ENCODE data around the gene SUCLG2.

Gene SUCLG2

GRCh38 chr3:67648229-67648628 lies 6.2 kb downstream of the SUCLG2 start:
- no peak for DNase-seq

GRCh38 chr3:67647390-67647878 lies 7.0 kb downstream of the SUCLG2 start:
- DNase-seq: no peak

GRCh38 chr3:67646586-67647234 lies 7.7 kb downstream of the SUCLG2 start:
- DNase-seq: no peak

GRCh38 chr3:67644827-67645226 lies 9.6 kb downstream of the SUCLG2 start:
- DNase-seq: no peak

GRCh38 chr3:67642734-67643133 lies 11.7 kb downstream of the SUCLG2 start:
- no peak for DNase-seq

GRCh38 chr3:67642190-67642589 lies 12.2 kb downstream of the SUCLG2 start:
- no peak for DNase-seq

GRCh38 chr3:67641451-67641850 lies 13.0 kb downstream of the SUCLG2 start:
- no peak for DNase-seq

GRCh38 chr3:67640023-67640660 lies 14.3 kb downstream of the SUCLG2 start:
- DNase-seq: no peak

GRCh38 chr3:67637255-67637900 lies 17.0 kb downstream of the SUCLG2 start:
- DNase-seq: no peak

GRCh38 chr3:67635806-67636205 lies 18.6 kb downstream of the SUCLG2 start:
- no peak for DNase-seq

GRCh38 chr3:67635257-67635656 lies 19.2 kb downstream of the SUCLG2 start:
- no peak for DNase-seq

- DNase-seq: no peak
Observed at GRCh38 chr3:67630666-67631362, 23.6 kb downstream of the SUCLG2 start.

- no peak for DNase-seq
Observed at GRCh38 chr3:67624687-67625086, 29.7 kb downstream of the SUCLG2 start.

- DNase-seq: no peak
Observed at GRCh38 chr3:67624078-67624477, 30.3 kb downstream of the SUCLG2 start.

GRCh38 chr3:67622652-67623051 lies 31.8 kb downstream of the SUCLG2 start:
- no peak for DNase-seq

GRCh38 chr3:67620869-67621268 lies 33.5 kb downstream of the SUCLG2 start:
- no peak for DNase-seq

- DNase-seq: no peak
Observed at GRCh38 chr3:67619991-67620390, 34.4 kb downstream of the SUCLG2 start.

- no peak for DNase-seq
Observed at GRCh38 chr3:67617518-67617917, 36.9 kb downstream of the SUCLG2 start.

- DNase-seq: no peak
Observed at GRCh38 chr3:67616046-67616445, 38.4 kb downstream of the SUCLG2 start.

GRCh38 chr3:67614195-67614594 lies 40.2 kb downstream of the SUCLG2 start:
- no peak for DNase-seq

GRCh38 chr3:67610458-67610857 lies 44.0 kb downstream of the SUCLG2 start:
- DNase-seq: no peak

- no peak for DNase-seq
Observed at GRCh38 chr3:67609709-67610108, 44.7 kb downstream of the SUCLG2 start.

- DNase-seq: no peak
Observed at GRCh38 chr3:67608034-67608433, 46.4 kb downstream of the SUCLG2 start.

GRCh38 chr3:67605377-67605776 lies 49.0 kb downstream of the SUCLG2 start:
- DNase-seq: no peak
